Esophagus mucosa (tissue), 1 donor: ENCODE results near the gene OR56A1. TPM values are rescaled to one million over a fixed set of nuclear protein-coding genes. Genes with fewer than 3 reads are reported as not detected.
"Not testable (repeated sequence)": the region's sequence is repeated elsewhere in the genome, so short reads cannot be mapped to it uniquely, and the experiment has no call there.

ENCODE experiments used
- ATAC-seq: fragments of 200-7000 bp; cut with Tn5 transposase; one replicate; pipeline ENCODE4 v1.9.1; 2020
- total RNA-seq: library from RNA; stranded (reverse); gene quantifications from one replicate; pipeline ENCODE4 v1.2.4, GENCODE V29; 2023
- donor health status: DM: yes; HTN: yes; CAD: no.

Gene OR56A1
- total RNA-seq, result not detected

GRCh38 chr11:6030708-6031405 lies at the start of gene OR56A1:
Gene OR56A1 (minus strand): TSS chr11:6030758. CDS start chr11:6027692, 3,066 bp downstream.
- ATAC-seq, result no peak

- ATAC-seq, result no peak
Measured at GRCh38 chr11:6079463-6079862, 48.9 kb upstream of the OR56A1 start.

GRCh38 chr11:6077723-6078122 lies 47.2 kb upstream of the OR56A1 start:
- no peak for ATAC-seq

- ATAC-seq, result not testable (repeated sequence)
Measured at GRCh38 chr11:6076443-6076842, 45.9 kb upstream of the OR56A1 start.

- ATAC-seq, result no peak
Measured at GRCh38 chr11:6067502-6067901, 36.9 kb upstream of the OR56A1 start.

GRCh38 chr11:6062691-6063358 lies 32.3 kb upstream of the OR56A1 start:
- no peak for ATAC-seq

- no peak for ATAC-seq
Measured at GRCh38 chr11:6061475-6061874, 30.9 kb upstream of the OR56A1 start.

GRCh38 chr11:6057452-6057851 lies 26.9 kb upstream of the OR56A1 start:
- no peak for ATAC-seq

- ATAC-seq, result no peak
Measured at GRCh38 chr11:6055569-6055968, 25.0 kb upstream of the OR56A1 start.

- no peak for ATAC-seq
Measured at GRCh38 chr11:6052374-6052773, 21.8 kb upstream of the OR56A1 start.

- no peak for ATAC-seq
Measured at GRCh38 chr11:6040874-6041273, 10.3 kb upstream of the OR56A1 start.

GRCh38 chr11:6027501-6027900 lies 3.1 kb downstream of the OR56A1 start:
- ATAC-seq, result no peak

- no peak for ATAC-seq
Measured at GRCh38 chr11:6025056-6025455, 5.5 kb downstream of the OR56A1 start.

GRCh38 chr11:6022956-6023355 lies 7.6 kb downstream of the OR56A1 start:
- peak; percentile 57 for ATAC-seq

GRCh38 chr11:6013042-6013441 lies 17.5 kb downstream of the OR56A1 start:
- no peak for ATAC-seq

GRCh38 chr11:6012035-6012668 lies 18.4 kb downstream of the OR56A1 start:
- no peak for ATAC-seq

- no peak for ATAC-seq
Measured at GRCh38 chr11:6006846-6007245, 23.7 kb downstream of the OR56A1 start, which contains the start of gene OR56A4. Gene OR56A4 (minus strand): TSS chr11:6006946. CDS start chr11:6002992, 3,954 bp downstream.

- no peak for ATAC-seq
Measured at GRCh38 chr11:6006395-6006794, 24.2 kb downstream of the OR56A1 start.

GRCh38 chr11:6002202-6002699 lies 28.3 kb downstream of the OR56A1 start:
- no peak for ATAC-seq

- no peak for ATAC-seq
Measured at GRCh38 chr11:5994791-5995190, 35.8 kb downstream of the OR56A1 start.

GRCh38 chr11:5992604-5993251 lies 37.8 kb downstream of the OR56A1 start:
- no peak for ATAC-seq

- ATAC-seq, result no peak
Measured at GRCh38 chr11:5992150-5992549, 38.4 kb downstream of the OR56A1 start.

GRCh38 chr11:5989203-5989602 lies 41.4 kb downstream of the OR56A1 start:
- ATAC-seq, result no peak
